Endodermal cell (in vitro differentiated cells): ENCODE results near the gene AGXT. TPM values are rescaled to one million over a fixed set of nuclear protein-coding genes. Genes with fewer than 3 reads are reported as not detected.

Experiments used
- DNase-seq: peaks from one replicate; pipeline ENCODE4 v3.0.0-alpha.2; 2017
- H3K27ac ChIP-seq: 2 replicates; pipeline ENCODE4 v1.5.1; 2013; ENCODE audit warnings: mild to moderate bottlenecking, low read depth, low read length, moderate library complexity
- H3K27me3 ChIP-seq: 2 replicates; pipeline ENCODE4 v1.6.1; 2013; ENCODE audit warnings: mild to moderate bottlenecking, low read length, moderate library complexity; ENCODE audit not compliant: insufficient read depth, control insufficient read depth, poor library complexity, severe bottlenecking
- H3K36me3 ChIP-seq: 2 replicates; pipeline ENCODE4 v1.7.0; 2013; ENCODE audit warnings: mild to moderate bottlenecking, low read length, moderate library complexity; ENCODE audit not compliant: control insufficient read depth, insufficient read depth
- H3K4me1 ChIP-seq: one replicate; pipeline ENCODE4 v1.7.0; 2013; ENCODE audit warnings: low read length; ENCODE audit not compliant: control insufficient read depth, insufficient read depth
- H3K4me3 ChIP-seq: 2 replicates; pipeline ENCODE4 v1.5.1; 2013; ENCODE audit warnings: mild to moderate bottlenecking, low read length, moderate library complexity
- H3K9ac ChIP-seq: 2 replicates; pipeline ENCODE4 v1.6.1; 2013; ENCODE audit warnings: mild to moderate bottlenecking, low read length, moderate library complexity; ENCODE audit not compliant: poor library complexity, severe bottlenecking; ENCODE audit errors: extremely low read depth
- H3K9me3 ChIP-seq: 2 replicates; pipeline ENCODE4 v1.6.1; 2013; ENCODE audit warnings: mild to moderate bottlenecking, low read length, moderate library complexity; ENCODE audit not compliant: control insufficient read depth
- H3K27ac Mint-ChIP-seq: 2 replicates; pipeline ENCODE4 v1.8.0; 2020; ENCODE audit warnings: mixed read lengths
- H3K27me3 Mint-ChIP-seq: 2 replicates; pipeline ENCODE4 v1.8.0; 2021; ENCODE audit warnings: mild to moderate bottlenecking, mixed read lengths; ENCODE audit not compliant: insufficient read depth
- H3K36me3 Mint-ChIP-seq: 2 replicates; pipeline ENCODE4 v1.8.0; 2020; ENCODE audit warnings: low read depth, mixed read lengths
- H3K4me1 Mint-ChIP-seq: 2 replicates; pipeline ENCODE4 v1.8.0; 2020; ENCODE audit warnings: mixed read lengths
- H3K4me3 Mint-ChIP-seq: 2 replicates; pipeline ENCODE4 v1.8.0; 2020; ENCODE audit warnings: mild to moderate bottlenecking, moderate library complexity, mixed read lengths
- H3K9me3 Mint-ChIP-seq: 2 replicates; pipeline ENCODE4 v1.8.0; 2020; ENCODE audit warnings: mild to moderate bottlenecking, mixed read lengths
- CTCF ChIP-seq: fragments of 200-600 bp; sonication (generic); conservative IDR thresholded peaks from 2 replicates; pipeline ENCODE4 v1.5.0; 2021; ENCODE audit warnings: antibody characterized with exemption, mild to moderate bottlenecking
- whole genome bisulfite sequencing, 2 experiments: methylation state at CpG; one replicate each; pipeline versions ENCODE4 v1.1.5 to v1.1.7; 2013; ENCODE audit warnings: missing lambda C conversion rate in 2 of 2, mixed read lengths in 1 of 2; ENCODE audit not compliant: insufficient coverage in 1 of 2, insufficient read length in 1 of 2; 5-methylcytosine and 5-hydroxymethylcytosine counted together
- total RNA-seq, 2 donors: library from RNA; stranded (reverse); fragmentation: NEBNext Ultra II Directional in 1 of 2; extraction: Animal tissue kit (Norgen Biotek cat#: 25700) in 1 of 2; gene quantifications; 2 replicates in 1 of 2; 3 replicates in 1 of 2; pipeline ENCODE4 v1.2.1, GENCODE V29; 2021

Gene AGXT
- total RNA-seq, 2 donors from 2014 or later, result 0.31 TPM; not detected in 1

- no peak for DNase-seq
- Mint-ChIP-seq H3K36me3 (no peaks in the 10 kb centered on the region), H3K4me1 (peaks cover 3% of the 10 kb centered on the region), H3K27ac (no peak overlapping the region), H3K4me3 (no peak overlapping the region), H3K9me3 (peaks cover 17% of the 10 kb centered on the region), H3K27me3 (peaks cover 1% of the 10 kb centered on the region)
- 90 to 96% methylated on average over 15 of the region's 15 CpGs for WGBS, 2 experiments
- peaks cover 11% of the 10 kb centered on the region for H3K4me1 ChIP-seq
- H3K36me3 ChIP-seq, result no peaks in the 10 kb centered on the region
- H3K4me3 ChIP-seq, result no peak overlapping the region
- TF ChIP-seq CTCF, result no peak
- H3K27me3 ChIP-seq, result no peaks in the 10 kb centered on the region
- no peak overlapping the region for H3K27ac ChIP-seq
- peaks cover 14% of the 10 kb centered on the region for H3K9me3 ChIP-seq
- H3K9ac ChIP-seq, result no peak overlapping the region
These were observed 15.8 kb upstream of the AGXT start for GRCh38 chr2:240852671-240853314.

- 86 to 95% methylated on average over 1 to 8 of the region's 8 CpGs for WGBS, 2 experiments
- no peak overlapping the region for H3K27ac Mint-ChIP-seq
These were observed 13.0 kb upstream of the AGXT start for GRCh38 chr2:240855670-240856069.

GRCh38 chr2:240856151-240856980, 12.3 kb upstream of the AGXT start:
- no peak overlapping the region for H3K4me3 Mint-ChIP-seq
- H3K9me3 Mint-ChIP-seq, result peaks cover 17% of the 10 kb centered on the region
- peaks cover 4% of the 10 kb centered on the region for H3K4me1 Mint-ChIP-seq
- no peaks in the 10 kb centered on the region for H3K27me3 ChIP-seq
- no peak overlapping the region for H3K4me3 ChIP-seq
- DNase-seq, result peak; percentile 88
- no peaks in the 10 kb centered on the region for H3K36me3 ChIP-seq
- no peaks in the 10 kb centered on the region for H3K36me3 Mint-ChIP-seq
- H3K4me1 ChIP-seq, result peaks cover 12% of the 10 kb centered on the region
- peaks cover 9% of the 10 kb centered on the region for H3K27me3 Mint-ChIP-seq
- 62 to 91% methylated on average over 7 to 21 of the region's 21 CpGs for WGBS, 2 experiments
- peak; percentile 74 for TF ChIP-seq CTCF
- H3K9ac ChIP-seq, result no peak overlapping the region
- H3K9me3 ChIP-seq, result peaks cover 14% of the 10 kb centered on the region
- no peak overlapping the region for H3K27ac ChIP-seq
- H3K27ac Mint-ChIP-seq, result no peak overlapping the region

More at GRCh38 chr2:240855670-240856069, 13.0 kb upstream of the AGXT start:
- Histone ChIP-seq H3K36me3 (no peaks in the 10 kb centered on the region), H3K4me3 (no peak overlapping the region), H3K27ac (no peak overlapping the region), H3K9me3 (peaks cover 14% of the 10 kb centered on the region), H3K27me3 (no peaks in the 10 kb centered on the region), H3K4me1 (peaks cover 12% of the 10 kb centered on the region), H3K9ac (no peak overlapping the region)
- no peak for DNase-seq
- Mint-ChIP-seq H3K27me3 (peaks cover 8% of the 10 kb centered on the region), H3K4me1 (peaks cover 4% of the 10 kb centered on the region), H3K4me3 (no peak overlapping the region), H3K36me3 (no peaks in the 10 kb centered on the region), H3K9me3 (peaks cover 17% of the 10 kb centered on the region)
- TF ChIP-seq CTCF, result no peak
